MM.1S (cell line): ENCODE data around the gene TMEM117.

Source experiments
- DNase-seq: peaks from one replicate; pipeline ENCODE4 v3.0.0-alpha.2; 2015
- H2AFZ ChIP-seq: fragments of 300-600 bp; sonication (generic); 2 replicates; pipeline ENCODE4 v1.6.0; 2016; ENCODE audit warnings: antibody characterized with exemption, low read length
- H3F3A ChIP-seq: fragments of 300-600 bp; sonication (generic); 2 replicates; pipeline ENCODE4 v1.6.1; 2016; ENCODE audit warnings: mild to moderate bottlenecking, antibody characterized with exemption, low read length, moderate library complexity, mixed read lengths; ENCODE audit not compliant: insufficient read depth
- H3K27ac ChIP-seq: fragments of 300-600 bp; sonication (generic); 2 replicates; pipeline ENCODE4 v1.5.1; 2016; ENCODE audit warnings: mild to moderate bottlenecking, low read length
- H3K27me3 ChIP-seq: fragments of 300-600 bp; sonication (generic); replicated peaks from 2 replicates; pipeline ENCODE4 v1.6.0; 2016; ENCODE audit warnings: low read length; ENCODE audit not compliant: insufficient read depth
- H3K36me3 ChIP-seq: fragments of 300-600 bp; sonication (generic); replicated peaks from 2 replicates; pipeline ENCODE4 v1.6.1; 2016; ENCODE audit warnings: mild to moderate bottlenecking, low read length, mixed read lengths; ENCODE audit not compliant: insufficient read depth
- H3K4me1 ChIP-seq: fragments of 300-600 bp; sonication (generic); 2 replicates; pipeline ENCODE4 v1.6.1; 2016; ENCODE audit warnings: low read length, mixed read lengths
- H3K4me2 ChIP-seq: fragments of 300-600 bp; sonication (generic); 2 replicates; pipeline ENCODE4 v1.6.0; 2016; ENCODE audit warnings: low read depth, low read length
- H3K4me3 ChIP-seq: fragments of 300-600 bp; sonication (generic); 2 replicates; pipeline ENCODE4 v1.5.1; 2016; ENCODE audit warnings: low read length, mixed read lengths
- H3K79me2 ChIP-seq: fragments of 300-600 bp; sonication (generic); 2 replicates; pipeline ENCODE4 v1.6.1; 2016; ENCODE audit warnings: mixed run types, low read length, mixed read lengths
- H3K9ac ChIP-seq: fragments of 300-600 bp; sonication (generic); 2 replicates; pipeline ENCODE4 v1.6.1; 2016; ENCODE audit warnings: low read length, mixed read lengths
- H3K9me2 ChIP-seq: fragments of 300-600 bp; sonication (generic); replicated peaks from 2 replicates; pipeline ENCODE4 v1.6.1; 2016; ENCODE audit warnings: mild to moderate bottlenecking, low read length, mixed read lengths; ENCODE audit not compliant: insufficient read depth
- H3K9me3 ChIP-seq: fragments of 300-600 bp; sonication (generic); replicated peaks from 2 replicates; pipeline ENCODE4 v1.6.1; 2016; ENCODE audit warnings: mild to moderate bottlenecking, low read length, mixed read lengths; ENCODE audit not compliant: insufficient read depth
- H4K20me1 ChIP-seq: fragments of 300-600 bp; sonication (generic); 2 replicates; pipeline ENCODE4 v1.6.1; 2016; ENCODE audit warnings: mild to moderate bottlenecking, low read length, moderate library complexity, mixed read lengths; ENCODE audit not compliant: insufficient read depth
- CTCF ChIP-seq: fragments of 300-600 bp; sonication (generic); IDR thresholded peaks from 2 replicates; pipeline ENCODE4 v1.5.1; 2016; ENCODE audit warnings: antibody characterized with exemption, low read length, mixed read lengths
- EZH2 ChIP-seq: fragments of 300-600 bp; sonication (generic); optimal IDR thresholded peaks from 2 replicates; pipeline ENCODE3; 2017; ENCODE audit warnings: low read depth, mild to moderate bottlenecking, antibody characterized with exemption, low read length, mixed read lengths
- EZH2phosphoT487 ChIP-seq: fragments of 300-600 bp; sonication (generic); IDR thresholded peaks from 2 replicates; pipeline ENCODE4 v1.6.1; 2018; ENCODE audit warnings: antibody characterized with exemption, low read length

The TMEM117 gene

GRCh38 chr12:43848226-43848507 is 12.3 kb downstream of the TMEM117 start:
- no peak overlapping the region for H2AFZ ChIP-seq
- H3F3A ChIP-seq, result no peaks in the 10 kb centered on the region
- H3K9ac ChIP-seq, result no peak overlapping the region
- DNase-seq, result no peak
- H3K4me2 ChIP-seq, result no peak overlapping the region
- H3K79me2 ChIP-seq, result no peaks in the 10 kb centered on the region
- H3K36me3 ChIP-seq, result no peaks in the 10 kb centered on the region
- no peaks in the 10 kb centered on the region for H3K9me3 ChIP-seq
- TF ChIP-seq CTCF (no peak), EZH2phosphoT487 (no peak), EZH2 (no peak)
- no peaks in the 10 kb centered on the region for H3K4me1 ChIP-seq
- no peaks in the 10 kb centered on the region for H4K20me1 ChIP-seq
- H3K9me2 ChIP-seq, result no peaks in the 10 kb centered on the region
- H3K4me3 ChIP-seq, result no peak overlapping the region
- H3K27me3 ChIP-seq, result no peaks in the 10 kb centered on the region
- no peak overlapping the region for H3K27ac ChIP-seq

GRCh38 chr12:43848786-43849185 is 12.9 kb downstream of the TMEM117 start:
- Histone ChIP-seq H3K36me3 (no peaks in the 10 kb centered on the region), H4K20me1 (no peaks in the 10 kb centered on the region), H3K27me3 (no peaks in the 10 kb centered on the region), H3K9me2 (no peaks in the 10 kb centered on the region), H3K79me2 (no peaks in the 10 kb centered on the region), H3K4me2 (no peak overlapping the region), H3K4me1 (no peaks in the 10 kb centered on the region), H3K9me3 (no peaks in the 10 kb centered on the region), H3F3A (no peaks in the 10 kb centered on the region), H3K4me3 (no peak overlapping the region), H2AFZ (no peak overlapping the region), H3K9ac (no peak overlapping the region), H3K27ac (no peak overlapping the region)
- no peak for TF ChIP-seq EZH2
- no peak for TF ChIP-seq CTCF
- TF ChIP-seq EZH2phosphoT487, result no peak
- no peak for DNase-seq

DNA sequence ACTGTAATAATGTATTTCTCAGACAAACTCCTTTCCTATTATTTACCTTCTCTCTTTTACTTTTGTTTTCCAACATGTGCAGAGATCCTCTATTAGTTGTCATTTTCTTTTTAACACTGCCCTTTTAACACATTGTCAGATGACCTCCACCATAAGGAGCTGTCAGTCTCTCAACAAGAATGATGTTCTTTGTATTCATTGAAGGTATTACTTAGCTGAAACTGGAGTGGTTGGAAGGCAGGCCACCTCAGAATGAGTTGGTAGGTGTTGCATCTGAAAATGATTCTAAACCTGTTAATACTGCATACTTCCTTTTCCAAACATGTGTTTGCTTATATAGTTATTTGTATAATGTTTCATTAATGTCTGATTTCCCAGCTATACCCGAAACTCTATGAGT is 16.9 kb downstream of the TMEM117 start:
- no peak overlapping the region for H3K4me3 ChIP-seq
- no peak overlapping the region for H2AFZ ChIP-seq
- no peaks in the 10 kb centered on the region for H3K4me1 ChIP-seq
- H3K9me3 ChIP-seq, result no peaks in the 10 kb centered on the region
- H3K9ac ChIP-seq, result no peak overlapping the region
- no peak overlapping the region for H3K27ac ChIP-seq
- DNase-seq, result no peak
- H3K4me2 ChIP-seq, result no peak overlapping the region
- H4K20me1 ChIP-seq, result no peaks in the 10 kb centered on the region
- no peak for TF ChIP-seq EZH2phosphoT487
- no peaks in the 10 kb centered on the region for H3K27me3 ChIP-seq
- no peaks in the 10 kb centered on the region for H3K79me2 ChIP-seq
- no peaks in the 10 kb centered on the region for H3K36me3 ChIP-seq
- no peaks in the 10 kb centered on the region for H3K9me2 ChIP-seq
- H3F3A ChIP-seq, result no peaks in the 10 kb centered on the region

- no peak for TF ChIP-seq EZH2phosphoT487
- TF ChIP-seq EZH2, result no peak
- TF ChIP-seq CTCF, result no peak
- Histone ChIP-seq H3K9me3 (no peaks in the 10 kb centered on the region), H3K4me3 (no peak overlapping the region), H3K4me1 (no peaks in the 10 kb centered on the region), H3K9me2 (no peaks in the 10 kb centered on the region), H3K27ac (no peak overlapping the region), H3K27me3 (no peaks in the 10 kb centered on the region), H3K36me3 (no peaks in the 10 kb centered on the region), H4K20me1 (no peaks in the 10 kb centered on the region), H3K9ac (no peak overlapping the region), H3F3A (no peaks in the 10 kb centered on the region), H2AFZ (no peak overlapping the region), H3K4me2 (no peak overlapping the region), H3K79me2 (no peaks in the 10 kb centered on the region)
- DNase-seq, result no peak
These were observed 21.1 kb downstream of the TMEM117 start for GRCh38 chr12:43856972-43857371.
